Measurements from ENCODE around the gene PIP5K1B. TPM values are rescaled to one million over a fixed set of nuclear protein-coding genes. Genes with fewer than 3 reads are reported as not detected.

The PIP5K1B gene
- total and polyA plus RNA-seq, 2 of the 13 experiments (the other 11 are each of a cell fraction or from before 2014, with no cell fraction given) = 15.8 to 17.5 TPM

DNA sequence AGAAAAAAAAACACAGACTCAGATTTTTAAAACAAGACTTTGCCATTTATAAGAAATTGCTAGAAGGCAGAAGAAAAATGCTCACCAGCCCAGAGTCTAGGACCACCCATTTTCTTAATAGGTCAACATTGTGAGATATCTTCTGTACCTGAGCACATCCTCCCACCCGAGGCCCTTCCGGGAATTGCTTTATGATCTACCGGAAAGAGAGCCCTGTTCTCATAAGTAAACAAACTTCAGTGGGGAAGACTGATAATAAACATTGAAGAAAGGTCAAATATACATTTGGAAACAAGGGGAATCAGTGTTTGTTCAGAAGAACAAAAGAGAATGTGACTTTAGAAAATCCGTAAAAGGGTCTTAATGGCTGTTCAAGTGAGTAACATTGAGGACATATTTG lies 264.5 kb downstream of the PIP5K1B start (continued):
- TF ChIP-seq RBFOX2 (IDR thresholded peaks at IDR 0.05; ENCODE audit: low read depth, low read length) = no peak
- TF ChIP-seq ZNF605 (CRISPR knock-in tag; IDR thresholded peaks at IDR 0.05) = no peak
- TF ChIP-seq, protein P1, sequence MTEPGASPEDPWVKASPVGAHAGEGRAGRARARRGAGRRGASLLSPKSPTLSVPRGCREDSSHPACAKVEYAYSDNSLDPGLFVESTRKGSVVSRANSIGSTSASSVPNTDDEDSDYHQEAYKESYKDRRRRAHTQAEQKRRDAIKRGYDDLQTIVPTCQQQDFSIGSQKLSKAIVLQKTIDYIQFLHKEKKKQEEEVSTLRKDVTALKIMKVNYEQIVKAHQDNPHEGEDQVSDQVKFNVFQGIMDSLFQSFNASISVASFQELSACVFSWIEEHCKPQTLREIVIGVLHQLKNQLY (CRISPR knock-in tag; IDR thresholded peaks at IDR 0.05) = peak; percentile 64; the same call in 1 of the 2 replicates
- TF ChIP-seq POLR2AphosphoS2 (IDR thresholded peaks at IDR 0.05; ENCODE audit: low read depth, low read length) = no peak
- TF ChIP-seq ARID4A (CRISPR knock-in tag; IDR thresholded peaks at IDR 0.05; ENCODE audit: borderline replicate concordance) = no peak
- TF ChIP-seq KDM1A (CRISPR knock-in tag; IDR thresholded peaks at IDR 0.05) = no peak
- TF ChIP-seq MEF2D (CRISPR knock-in tag; IDR thresholded peaks at IDR 0.05) = no peak
- no peak for TF ChIP-seq JUNB (CRISPR knock-in tag; IDR thresholded peaks at IDR 0.05; ENCODE audit: borderline replicate concordance)
- TF ChIP-seq, protein P2, sequence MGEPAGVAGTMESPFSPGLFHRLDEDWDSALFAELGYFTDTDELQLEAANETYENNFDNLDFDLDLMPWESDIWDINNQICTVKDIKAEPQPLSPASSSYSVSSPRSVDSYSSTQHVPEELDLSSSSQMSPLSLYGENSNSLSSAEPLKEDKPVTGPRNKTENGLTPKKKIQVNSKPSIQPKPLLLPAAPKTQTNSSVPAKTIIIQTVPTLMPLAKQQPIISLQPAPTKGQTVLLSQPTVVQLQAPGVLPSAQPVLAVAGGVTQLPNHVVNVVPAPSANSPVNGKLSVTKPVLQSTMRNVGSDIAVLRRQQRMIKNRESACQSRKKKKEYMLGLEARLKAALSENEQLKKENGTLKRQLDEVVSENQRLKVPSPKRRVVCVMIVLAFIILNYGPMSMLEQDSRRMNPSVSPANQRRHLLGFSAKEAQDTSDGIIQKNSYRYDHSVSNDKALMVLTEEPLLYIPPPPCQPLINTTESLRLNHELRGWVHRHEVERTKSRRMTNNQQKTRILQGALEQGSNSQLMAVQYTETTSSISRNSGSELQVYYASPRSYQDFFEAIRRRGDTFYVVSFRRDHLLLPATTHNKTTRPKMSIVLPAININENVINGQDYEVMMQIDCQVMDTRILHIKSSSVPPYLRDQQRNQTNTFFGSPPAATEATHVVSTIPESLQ (CRISPR knock-in tag; conservative IDR thresholded peaks at IDR 0.05) = no peak
- TF ChIP-seq ZNF143 (CRISPR knock-in tag; IDR thresholded peaks at IDR 0.05) = no peak
- no peak for TF ChIP-seq ZHX2 (IDR thresholded peaks at IDR 0.05; ENCODE audit: low read depth)
- no peak for TF ChIP-seq ZHX2 (CRISPR knock-in tag; IDR thresholded peaks at IDR 0.05; ENCODE audit: borderline replicate concordance)
- TF ChIP-seq MLLT10 (CRISPR knock-in tag; IDR thresholded peaks at IDR 0.05) = no peak
- no peak for TF ChIP-seq ZSCAN12 (CRISPR knock-in tag; IDR thresholded peaks at IDR 0.05)
- TF ChIP-seq, protein P3, sequence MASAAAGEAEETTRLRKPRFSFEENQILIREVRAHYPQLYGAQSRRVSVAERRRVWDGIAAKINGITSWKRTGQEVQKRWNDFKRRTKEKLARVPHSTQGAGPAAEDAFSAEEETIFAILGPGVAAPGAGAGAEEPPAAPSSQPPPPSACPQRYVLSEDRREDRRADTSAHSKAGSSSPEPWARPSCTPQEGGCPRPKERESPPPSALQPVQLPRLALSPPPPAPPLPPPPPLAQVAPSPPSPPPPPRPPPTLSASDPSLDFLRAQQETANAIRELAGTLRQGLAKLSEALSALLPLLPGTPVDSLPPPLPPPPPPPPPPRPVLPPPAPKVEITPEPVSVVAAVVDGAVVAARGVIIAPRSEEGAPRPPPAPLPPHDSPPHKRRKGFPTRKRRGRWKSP (CRISPR knock-in tag; IDR thresholded peaks at IDR 0.05) = no peak
- no peak for TF ChIP-seq NFKB2 (CRISPR knock-in tag; IDR thresholded peaks at IDR 0.05; ENCODE audit: borderline replicate concordance)
- TF ChIP-seq ZNF766 (CRISPR knock-in tag; IDR thresholded peaks at IDR 0.05; ENCODE audit: borderline replicate concordance) = no peak
